Aorta (tissue), 5 donors: Measurements from ENCODE around the gene SERPINA3. TPM values are rescaled to one million over a fixed set of nuclear protein-coding genes. Genes with fewer than 3 reads are reported as not detected.

Experiments
- ATAC-seq: fragments of 200-7000 bp; cut with Tn5 transposase; one replicate; pipeline ENCODE4 v1.9.1; 2022; ENCODE audit warnings: moderate library complexity; ENCODE audit not compliant: low FRiP score
- DNase-seq, 2 donors: peaks; one replicate each; pipeline ENCODE4 v3.0.0-alpha.2; 2020
- H3K27ac ChIP-seq, 2 donors: one replicate each; pipeline ENCODE4 v1.5.1; 2013; ENCODE audit warnings: low read length in 2 of 2, mild to moderate bottlenecking in 2 of 2, moderate library complexity in 2 of 2, control low read depth in 1 of 2, inconsistent platforms in 1 of 2, low read depth in 1 of 2
- H3K27me3 ChIP-seq, 2 donors: one replicate each; pipeline ENCODE4 v1.6.1; 2013; ENCODE audit warnings: control low read depth in 1 of 2, low read length in 1 of 2, mild to moderate bottlenecking in 1 of 2, moderate library complexity in 1 of 2; ENCODE audit not compliant: insufficient read depth in 2 of 2, control insufficient read depth in 1 of 2
- H3K36me3 ChIP-seq, 2 donors: one replicate each; pipeline ENCODE4 v1.6.1; 2013; ENCODE audit warnings: control low read depth in 1 of 2, low read length in 1 of 2, mild to moderate bottlenecking in 1 of 2; ENCODE audit not compliant: insufficient read depth in 2 of 2, control insufficient read depth in 1 of 2
- H3K4me1 ChIP-seq, 2 donors: one replicate each; pipeline ENCODE4 v1.6.1; 2013; ENCODE audit warnings: low read length in 2 of 2, control low read depth in 1 of 2, mild to moderate bottlenecking in 1 of 2, moderate library complexity in 1 of 2; ENCODE audit not compliant: insufficient read depth in 2 of 2, control insufficient read depth in 1 of 2
- H3K4me3 ChIP-seq, 2 donors: one replicate each; pipeline ENCODE4 v1.5.1; 2013; ENCODE audit warnings: low read length in 2 of 2, control low read depth in 1 of 2, mild to moderate bottlenecking in 1 of 2
- H3K9me3 ChIP-seq: one replicate; pipeline ENCODE4 v1.6.1; 2013; ENCODE audit warnings: mild to moderate bottlenecking, low read length; ENCODE audit not compliant: control insufficient read depth
- WGBS, 2 donors: extraction: QIAGEN DNeasy Blood & Tissue Kit; methylation state at CpG; one replicate each; pipeline ENCODE4 v1.1.7; 2013; 5-methylcytosine and 5-hydroxymethylcytosine counted together
- intact Hi-C, 2 donors: fragments of 100-400 bp; cut with DNase I; formaldehyde crosslinking; loops; one replicate each; pipeline versions ENCODE4 v1.14.2 to v1.15.0; 2022
- polyA plus RNA-seq, 2 donors: library from polyadenylated mRNA; stranded (reverse); fragments of 200-250 nt; gene quantifications; one replicate each; pipeline ENCODE4 v1.2.3, GENCODE V29; 2013
- total RNA-seq, 2 donors: library from RNA; stranded (reverse); fragmentation: NEBNext Ultra II Directional; extraction: Animal tissue kit (Norgen Biotek cat#: 25700); gene quantifications; one replicate each; pipeline ENCODE4 v1.2.1, GENCODE V29; 2021
- donor health status: healthy with polysubstance abuse.
- donor health status: Bipolar disorder and iron deficiency.
- donor health status: DM: no; HTN: no; CAD: no.
- donor health status: DM: no; HTN: no; CAD: no.
- donor health status: DM: yes; HTN: yes; CAD: no.

SERPINA3 gene
- total and polyA plus RNA-seq, 4 donors, result 53.2 to 220 (median 159) TPM

DNA sequence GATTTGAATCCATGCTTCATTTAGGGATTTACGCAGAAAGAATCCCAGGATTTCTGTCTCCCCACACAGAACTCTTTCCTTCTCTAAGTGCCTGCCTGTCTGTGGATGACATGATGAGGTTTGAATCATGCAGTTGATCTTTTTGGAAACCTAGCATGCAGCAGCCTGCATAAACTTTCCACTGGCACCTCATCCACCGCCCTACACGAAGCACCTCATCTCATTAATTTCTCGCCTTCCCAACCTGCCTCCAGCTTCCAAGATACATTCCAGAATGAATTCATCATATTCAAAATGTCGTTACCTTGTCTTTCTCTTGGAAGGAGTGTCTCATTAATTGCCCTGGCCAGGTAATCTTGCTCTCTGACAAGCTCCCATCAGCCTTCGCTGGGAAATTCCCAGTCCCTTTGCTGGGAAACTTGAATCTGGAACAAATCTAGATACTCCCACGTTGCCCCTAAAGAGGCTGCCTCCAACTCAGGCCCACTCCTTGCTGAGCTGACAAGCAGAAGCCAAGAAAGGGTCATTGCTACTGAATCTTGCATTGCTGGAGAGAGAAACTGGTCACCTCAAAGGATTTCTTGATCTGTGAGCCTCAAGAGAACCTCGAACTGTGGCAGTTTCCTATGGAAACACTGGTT lies 48.2 kb downstream of the SERPINA3 start:
- H3K4me1 ChIP-seq, result no peaks in the 10 kb centered on the region
- WGBS, 2 donors, result 73 to 75% methylated on average over 8 of the region's 8 CpGs
- H3K9me3 ChIP-seq, result peaks cover 4% of the 10 kb centered on the region
- DNase-seq, result no peak
- H3K4me3 ChIP-seq, result no peak overlapping the region
- H3K36me3 ChIP-seq, result no peaks in the 10 kb centered on the region
- ATAC-seq, result no peak
- intact Hi-C loops, result no loop called here
- no peak overlapping the region for H3K27ac ChIP-seq
- H3K27me3 ChIP-seq, result peaks cover 0 to 5% of the 10 kb centered on the region in 2 donors

DNA sequence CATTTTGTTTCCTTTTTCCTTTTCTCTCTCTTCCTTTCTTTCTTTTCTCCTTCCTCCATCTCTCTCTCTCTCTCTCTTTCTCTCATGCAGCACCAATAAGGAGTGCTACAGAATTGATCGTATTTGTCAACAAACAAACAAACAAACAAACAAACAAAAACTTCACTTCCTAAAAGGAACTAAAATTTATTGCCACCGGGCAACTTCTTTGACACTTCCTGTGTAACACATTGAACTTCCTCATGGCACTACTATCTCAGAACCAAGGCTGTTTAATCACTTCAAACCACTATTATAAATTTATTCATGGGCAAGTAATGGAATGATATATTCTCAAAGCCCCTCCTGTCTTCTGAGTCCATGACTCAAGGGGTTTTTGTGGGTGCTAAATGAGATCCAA lies 51.3 kb downstream of the SERPINA3 start:
- H3K27ac ChIP-seq, result no peak overlapping the region
- H3K9me3 ChIP-seq, result peaks cover 4% of the 10 kb centered on the region
- no peak for ATAC-seq
- H3K36me3 ChIP-seq, result no peaks in the 10 kb centered on the region
- WGBS, 2 donors, result 76 to 81% methylated on average over 2 of the region's 2 CpGs
- H3K4me3 ChIP-seq, result no peak overlapping the region
- no peak for DNase-seq
- H3K27me3 ChIP-seq, result peaks cover 0 to 5% of the 10 kb centered on the region in 2 donors
- intact Hi-C loops, result no loop called here
- H3K4me1 ChIP-seq, result no peaks in the 10 kb centered on the region

- Histone ChIP-seq H3K27me3 (peaks cover 0 to 5% of the 10 kb centered on the region in 2 donors), H3K9me3 (peaks cover 4% of the 10 kb centered on the region), H3K36me3 (no peaks in the 10 kb centered on the region), H3K4me1 (no peaks in the 10 kb centered on the region), H3K4me3 (no peak overlapping the region), H3K27ac (no peak overlapping the region)
- ATAC-seq, result no peak
- WGBS, 2 donors, result 73 to 75% methylated on average over 11 of the region's 11 CpGs
- no peak for DNase-seq
- intact Hi-C loops, result no loop called here
Observed at GRCh38 chr14:94663965-94664704, 51.9 kb downstream of the SERPINA3 start.

GRCh38 chr14:94665121-94665520 lies 52.9 kb downstream of the SERPINA3 start:
- ATAC-seq, result peak; percentile 50
- no peaks in the 10 kb centered on the region for H3K4me1 ChIP-seq
- H3K36me3 ChIP-seq, result no peaks in the 10 kb centered on the region
- peaks cover 0 to 5% of the 10 kb centered on the region in 2 donors for H3K27me3 ChIP-seq
- H3K4me3 ChIP-seq, result no peak overlapping the region
- H3K9me3 ChIP-seq, result peaks cover 4% of the 10 kb centered on the region
- no peak overlapping the region for H3K27ac ChIP-seq
- DNase-seq, result no peak
- 12 to 21% methylated on average over 4 of the region's 4 CpGs for WGBS, 2 donors
- intact Hi-C loops, result no loop called here

GRCh38 chr14:94665544-94665943 lies 53.4 kb downstream of the SERPINA3 start:
- WGBS, 2 donors, result 71 to 88% methylated on average over 2 of the region's 2 CpGs

GRCh38 chr14:94670692-94671285 lies 58.6 kb downstream of the SERPINA3 start:
- H3K36me3 ChIP-seq, result no peaks in the 10 kb centered on the region
- 75 to 76% methylated on average over 11 of the region's 11 CpGs for WGBS, 2 donors
- H3K4me1 ChIP-seq, result no peaks in the 10 kb centered on the region
- no peaks in the 10 kb centered on the region for H3K9me3 ChIP-seq
- intact Hi-C loops, result no loop called here
- H3K27ac ChIP-seq, result no peak overlapping the region
- H3K27me3 ChIP-seq, result no peaks in the 10 kb centered on the region
- no peak overlapping the region for H3K4me3 ChIP-seq
- no peak for ATAC-seq
- peak in 1 of 2 donors; percentile 61 for DNase-seq

More at GRCh38 chr14:94665544-94665943, 53.4 kb downstream of the SERPINA3 start:
- Histone ChIP-seq H3K4me1 (no peaks in the 10 kb centered on the region), H3K4me3 (no peak overlapping the region), H3K9me3 (peaks cover 4% of the 10 kb centered on the region), H3K36me3 (no peaks in the 10 kb centered on the region), H3K27me3 (peaks cover 0 to 5% of the 10 kb centered on the region in 2 donors), H3K27ac (no peak overlapping the region)
- DNase-seq, result no peak
- no peak for ATAC-seq
- intact Hi-C loops, result no loop called here

DNA sequence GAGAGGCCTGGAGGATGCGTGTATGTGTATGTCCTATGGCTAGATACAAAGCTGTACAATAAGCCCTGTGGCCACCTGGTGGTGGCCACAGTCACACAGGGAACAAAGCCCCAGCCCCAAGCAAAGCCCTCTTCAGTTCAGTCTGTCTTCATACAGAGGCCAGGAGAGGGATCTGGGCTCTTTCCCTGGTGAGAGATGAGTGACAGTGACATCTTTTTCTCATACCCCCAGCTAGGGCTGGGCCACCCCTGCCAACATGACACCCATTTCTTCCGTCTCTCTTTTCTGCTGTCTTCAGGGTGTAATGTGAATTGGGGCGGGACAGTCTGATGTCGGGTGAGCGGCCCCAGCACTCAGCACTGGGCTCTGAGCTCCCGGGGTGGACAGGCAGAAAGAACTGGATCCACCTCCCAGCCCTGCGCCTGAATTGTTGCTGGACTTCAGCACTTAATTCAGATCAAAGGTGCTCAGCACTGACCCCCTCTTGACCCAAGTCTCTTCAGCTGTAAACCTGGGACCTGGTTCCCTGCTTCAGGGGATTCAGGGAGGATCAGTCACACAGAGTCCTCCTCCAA lies 59.8 kb downstream of the SERPINA3 start:
- WGBS, 2 donors, result 77 to 78% methylated on average over 6 to 7 of the region's 7 CpGs
- Histone ChIP-seq H3K36me3 (no peaks in the 10 kb centered on the region), H3K9me3 (no peaks in the 10 kb centered on the region), H3K27ac (no peak overlapping the region), H3K4me3 (no peak overlapping the region), H3K4me1 (no peaks in the 10 kb centered on the region), H3K27me3 (no peaks in the 10 kb centered on the region)
- ATAC-seq, result no peak
- intact Hi-C loops, result no loop called here
- DNase-seq, result peak in 1 of 2 donors; percentile 36

DNA sequence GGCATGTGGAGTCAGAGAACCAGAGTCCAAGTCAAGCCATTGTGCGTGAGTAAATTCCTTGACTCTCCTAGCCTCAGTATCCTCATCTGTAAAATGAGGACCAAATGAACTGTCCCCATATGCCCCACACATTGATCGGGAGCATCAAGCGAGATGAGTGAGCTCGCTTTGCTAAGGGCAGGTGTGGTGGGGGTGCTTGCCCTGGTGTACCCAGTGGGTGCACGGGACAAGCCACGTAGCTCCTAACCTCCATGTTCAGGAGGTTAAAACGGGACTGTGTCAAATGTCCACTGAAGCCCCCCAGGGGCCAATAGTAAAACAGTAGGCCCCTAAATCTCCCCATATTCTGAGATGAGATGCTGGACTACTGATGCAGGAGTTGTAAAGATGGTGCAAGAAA lies 60.9 kb downstream of the SERPINA3 start:
- Histone ChIP-seq H3K9me3 (no peaks in the 10 kb centered on the region), H3K27ac (no peak overlapping the region), H3K4me1 (no peaks in the 10 kb centered on the region), H3K4me3 (no peak overlapping the region), H3K36me3 (no peaks in the 10 kb centered on the region), H3K27me3 (no peaks in the 10 kb centered on the region)
- DNase-seq, result peak in 1 of 2 donors; percentile 58
- ATAC-seq, result no peak
- intact Hi-C loops, result no loop called here
- 90 to 95% methylated on average over 7 of the region's 7 CpGs for WGBS, 2 donors
